ENCODE data around the gene LGALS8. TPM values are rescaled to one million over a fixed set of nuclear protein-coding genes. Genes with fewer than 3 reads are reported as not detected.

Gene LGALS8
- total RNA-seq, 4 donors from 2014 or later: 62.0 to 93.3 (median 76.8) TPM

DNA sequence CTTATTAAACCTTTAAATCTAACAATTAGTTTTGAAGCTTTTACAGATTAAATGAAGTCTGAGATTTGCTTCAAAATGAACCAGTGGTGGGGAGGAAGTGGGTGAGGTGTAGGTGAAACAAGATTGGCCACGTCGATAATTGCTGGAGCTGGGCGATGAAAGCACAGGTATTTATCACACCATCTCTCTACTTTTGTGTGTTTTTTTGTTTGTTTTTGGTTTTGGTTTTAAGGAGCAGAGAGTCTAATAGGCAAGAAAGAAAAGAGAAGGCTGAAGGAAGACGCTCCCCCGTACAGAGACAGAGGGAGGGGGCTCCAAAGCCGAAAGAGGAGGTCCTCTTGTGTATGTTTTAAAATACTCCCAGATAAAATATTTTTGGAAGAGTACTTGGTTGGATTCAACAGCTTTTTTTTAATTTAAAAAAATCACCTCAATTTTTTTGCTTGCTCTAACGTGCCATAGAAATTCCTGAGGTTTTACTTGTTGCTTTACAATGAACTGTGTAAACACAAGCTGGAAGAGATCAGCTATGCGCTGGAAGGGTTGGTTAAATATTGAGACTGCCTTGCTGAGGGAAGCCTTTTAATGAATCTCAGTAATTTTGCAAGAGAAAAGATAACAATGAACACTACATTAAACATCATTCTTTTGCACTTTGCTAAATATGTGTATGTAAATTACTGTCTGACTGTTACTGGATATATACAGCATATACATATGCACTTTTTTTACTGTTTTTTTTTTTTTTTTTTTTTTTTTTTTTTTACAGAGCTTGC is 6.7 kb upstream of the LGALS8 start:
- WGBS, 2 donors: 42 to 50% methylated on average over 8 of the region's 8 CpGs
- H3K4me1 ChIP-seq: no peaks in the 10 kb centered on the region
- TF ChIP-seq, protein P1, sequence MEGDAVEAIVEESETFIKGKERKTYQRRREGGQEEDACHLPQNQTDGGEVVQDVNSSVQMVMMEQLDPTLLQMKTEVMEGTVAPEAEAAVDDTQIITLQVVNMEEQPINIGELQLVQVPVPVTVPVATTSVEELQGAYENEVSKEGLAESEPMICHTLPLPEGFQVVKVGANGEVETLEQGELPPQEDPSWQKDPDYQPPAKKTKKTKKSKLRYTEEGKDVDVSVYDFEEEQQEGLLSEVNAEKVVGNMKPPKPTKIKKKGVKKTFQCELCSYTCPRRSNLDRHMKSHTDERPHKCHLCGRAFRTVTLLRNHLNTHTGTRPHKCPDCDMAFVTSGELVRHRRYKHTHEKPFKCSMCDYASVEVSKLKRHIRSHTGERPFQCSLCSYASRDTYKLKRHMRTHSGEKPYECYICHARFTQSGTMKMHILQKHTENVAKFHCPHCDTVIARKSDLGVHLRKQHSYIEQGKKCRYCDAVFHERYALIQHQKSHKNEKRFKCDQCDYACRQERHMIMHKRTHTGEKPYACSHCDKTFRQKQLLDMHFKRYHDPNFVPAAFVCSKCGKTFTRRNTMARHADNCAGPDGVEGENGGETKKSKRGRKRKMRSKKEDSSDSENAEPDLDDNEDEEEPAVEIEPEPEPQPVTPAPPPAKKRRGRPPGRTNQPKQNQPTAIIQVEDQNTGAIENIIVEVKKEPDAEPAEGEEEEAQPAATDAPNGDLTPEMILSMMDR (IDR thresholded peaks at IDR 0.05): no peak
- TF ChIP-seq POLR2A (IDR thresholded peaks at IDR 0.05): no peak
- TF ChIP-seq EP300 (IDR thresholded peaks at IDR 0.05): no peak
- no peak overlapping the region for H3K4me3 ChIP-seq
- H3K27ac ChIP-seq: no peak overlapping the region
- H3K9me3 ChIP-seq: no peaks in the 10 kb centered on the region
- H3K27me3 ChIP-seq: no peaks in the 10 kb centered on the region
- no peak for DNase-seq (ENCODE audit: low spot score in 2 of 2)
- H3K36me3 ChIP-seq: no peaks in the 10 kb centered on the region

DNA sequence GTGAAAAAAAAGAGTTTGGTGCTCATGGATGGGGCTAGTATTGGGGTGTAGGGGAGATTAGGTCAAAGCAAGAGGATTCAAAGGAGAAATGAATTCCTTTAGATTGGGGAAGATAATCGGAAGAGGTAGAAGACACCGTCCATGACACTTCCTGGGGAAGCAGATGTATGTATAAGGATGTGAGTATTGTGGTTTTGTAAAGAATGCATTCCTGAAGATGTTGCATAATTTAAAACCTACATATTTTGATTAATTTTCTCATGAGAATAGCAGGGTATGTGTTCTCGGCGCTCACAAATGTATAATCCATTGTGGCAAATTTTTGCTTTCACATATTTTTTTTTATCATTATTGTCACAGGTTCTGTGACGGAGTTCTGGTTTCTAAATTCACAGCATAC is 5.5 kb upstream of the LGALS8 start:
- no peaks in the 10 kb centered on the region for H3K9me3 ChIP-seq

DNA sequence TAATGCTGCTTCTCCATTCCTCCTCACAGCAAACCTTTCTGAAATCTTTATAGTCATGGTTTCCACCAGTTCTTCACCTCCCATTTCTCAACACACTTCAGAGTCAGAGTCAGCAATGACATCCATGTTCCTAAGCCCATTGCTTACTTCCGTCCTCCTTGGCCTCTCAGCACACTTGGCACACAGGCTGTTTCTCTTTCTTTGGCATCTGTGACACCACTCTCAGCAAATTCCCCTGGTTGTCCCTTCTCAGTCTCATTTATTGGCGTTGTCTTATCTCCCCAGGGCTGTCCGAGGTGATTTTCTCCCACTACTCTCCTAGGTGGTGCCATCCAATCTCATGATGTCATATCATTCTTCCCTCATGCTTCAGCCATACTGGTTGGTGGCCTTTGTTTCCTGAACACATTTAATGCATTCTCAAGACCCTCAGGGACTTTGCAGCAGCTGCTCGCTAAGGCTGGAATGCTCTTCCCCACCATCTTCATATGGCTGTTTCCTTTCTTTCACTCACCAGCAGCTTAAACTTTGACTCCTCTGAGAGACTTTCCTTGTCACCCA is 3.3 kb upstream of the LGALS8 start:
- H3K4me1 ChIP-seq: peaks cover 0 to 17% (median 3%) of the 10 kb centered on the region in 4 donors
- WGBS, 2 donors: 69 to 75% methylated on average over 4 of the region's 4 CpGs
- H3K36me3 ChIP-seq: no peaks in the 10 kb centered on the region
- no peaks in the 10 kb centered on the region for H3K9me3 ChIP-seq
- TF ChIP-seq POLR2A (IDR thresholded peaks at IDR 0.05) (no peak), EP300 (IDR thresholded peaks at IDR 0.05) (no peak)
- TF ChIP-seq, protein P1 (IDR thresholded peaks at IDR 0.05): no peak
- no peak for DNase-seq (ENCODE audit: low spot score in 2 of 2)
- H3K27ac ChIP-seq: no peak overlapping the region
- H3K4me3 ChIP-seq: no peak overlapping the region
- H3K27me3 ChIP-seq: no peaks in the 10 kb centered on the region

More for the DNA sequence above, 5.5 kb upstream of the LGALS8 start:
- H3K27ac ChIP-seq: no peak overlapping the region
- H3K27me3 ChIP-seq: no peaks in the 10 kb centered on the region
- H3K4me1 ChIP-seq: peaks cover 0 to 7% (median 0%) of the 10 kb centered on the region in 4 donors
- no peak for DNase-seq (ENCODE audit: low spot score in 2 of 2)
- TF ChIP-seq, protein P1 (IDR thresholded peaks at IDR 0.05): no peak
- no peak for TF ChIP-seq POLR2A (IDR thresholded peaks at IDR 0.05)
- no peak for TF ChIP-seq EP300 (IDR thresholded peaks at IDR 0.05)
- H3K36me3 ChIP-seq: no peaks in the 10 kb centered on the region
- H3K4me3 ChIP-seq: no peak overlapping the region
- 68 to 73% methylated on average over 5 of the region's 5 CpGs for WGBS, 2 donors

DNA sequence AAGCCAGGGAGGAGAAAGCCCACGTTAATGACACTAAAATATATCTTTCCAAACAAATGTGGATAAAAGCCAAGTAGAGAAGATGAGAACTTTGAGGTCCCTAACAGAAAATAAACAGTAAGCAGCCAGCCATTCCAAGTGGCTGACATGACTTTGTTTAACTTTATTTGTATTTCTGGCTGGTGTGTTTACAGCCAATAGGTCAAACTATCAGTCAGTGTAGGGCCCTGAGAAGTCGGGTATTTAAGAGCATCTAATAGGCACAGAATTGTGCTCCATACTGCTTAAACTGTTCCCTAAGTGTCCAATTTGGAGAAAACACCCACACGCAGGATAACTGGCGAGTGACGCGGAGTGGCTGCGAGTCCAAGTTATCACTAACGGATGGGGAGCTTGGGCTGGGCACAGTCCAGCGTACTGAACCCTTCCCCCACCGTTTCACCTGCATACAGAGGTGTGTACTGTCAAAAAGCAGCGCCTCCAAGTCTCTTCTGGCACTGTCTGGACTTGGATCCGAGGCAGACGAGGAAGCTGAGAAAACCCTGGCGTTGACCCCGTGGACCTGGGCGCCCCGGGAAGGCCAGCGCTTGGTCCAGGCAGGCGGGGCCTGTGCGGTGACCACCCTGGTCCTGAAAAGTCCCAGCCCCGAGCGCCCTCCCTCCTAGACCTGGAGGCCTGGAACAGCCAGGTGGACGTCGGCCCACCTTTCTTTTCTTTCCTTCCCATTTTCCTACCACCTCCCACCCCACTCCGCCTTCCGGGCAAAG is 662 bp upstream of the LGALS8 start:
- peak overlapping the region; percentile 68 to 98 (median 93) for H3K4me3 ChIP-seq
- H3K27ac ChIP-seq: peak overlapping the region; percentile 44 to 94 (median 90)
- peak in 1 of 2 donors; percentile 7 for DNase-seq (ENCODE audit: low spot score in 2 of 2)
- no peaks in the 10 kb centered on the region for H3K27me3 ChIP-seq
- H3K36me3 ChIP-seq: peaks cover 0 to 24% (median 0%) of the 10 kb centered on the region in 3 donors
- TF ChIP-seq EP300 (IDR thresholded peaks at IDR 0.05) (no peak), POLR2A (IDR thresholded peaks at IDR 0.05) (no peak)
- TF ChIP-seq, protein P1 (IDR thresholded peaks at IDR 0.05): no peak
- H3K9me3 ChIP-seq: no peaks in the 10 kb centered on the region
- peaks cover 0 to 17% (median 3%) of the 10 kb centered on the region in 4 donors for H3K4me1 ChIP-seq
- 19 to 29% methylated on average over 26 of the region's 26 CpGs for WGBS, 2 donors
